ENCODE data around the gene FANCF.

Gene FANCF

GRCh38 chr11:22641559-22641958, 15.9 kb upstream of the FANCF start:
- DNase-seq (ENCODE audit: low read depth): no peak
- TF ChIP-seq CTCF (IDR thresholded peaks at IDR 0.05; ENCODE audit: insufficient read depth, low read depth, low read length, missing control alignments): no peak

GRCh38 chr11:22640862-22641261, 15.2 kb upstream of the FANCF start:
- H3K4me3 ChIP-seq (ENCODE audit: low read length): no peak overlapping the region
- no peak for TF ChIP-seq CTCF (IDR thresholded peaks at IDR 0.05; ENCODE audit: insufficient read depth, low read depth, low read length, missing control alignments)
- no peak for DNase-seq (ENCODE audit: low read depth)

More at GRCh38 chr11:22641559-22641958, 15.9 kb upstream of the FANCF start:
- H3K4me3 ChIP-seq (ENCODE audit: low read length): no peak overlapping the region

- TF ChIP-seq CTCF (IDR thresholded peaks at IDR 0.05; ENCODE audit: insufficient read depth, low read depth, low read length, missing control alignments): no peak
- no peak for DNase-seq (ENCODE audit: low read depth)
- H3K4me3 ChIP-seq (ENCODE audit: low read length): no peak overlapping the region
Observed at GRCh38 chr11:22635689-22636088, 10.1 kb upstream of the FANCF start.

- no peak overlapping the region for H3K4me3 ChIP-seq (ENCODE audit: low read length)
- DNase-seq (ENCODE audit: low read depth): peak; percentile 36
- no peak for TF ChIP-seq CTCF (IDR thresholded peaks at IDR 0.05; ENCODE audit: insufficient read depth, low read depth, low read length, missing control alignments)
Observed at GRCh38 chr11:22634897-22635629, 9.4 kb upstream of the FANCF start.

GRCh38 chr11:22633354-22633902, 7.8 kb upstream of the FANCF start:
- H3K4me3 ChIP-seq (ENCODE audit: low read length): no peak overlapping the region
- DNase-seq (ENCODE audit: low read depth): peak; percentile 8
- peak; percentile 20 for TF ChIP-seq CTCF (IDR thresholded peaks at IDR 0.05; ENCODE audit: insufficient read depth, low read depth, low read length, missing control alignments)

GRCh38 chr11:22627421-22627820, 1.8 kb upstream of the FANCF start:
- H3K4me3 ChIP-seq (ENCODE audit: low read length): no peak overlapping the region
- TF ChIP-seq CTCF (IDR thresholded peaks at IDR 0.05; ENCODE audit: insufficient read depth, low read depth, low read length, missing control alignments): no peak
- no peak for DNase-seq (ENCODE audit: low read depth)
